HEK293T (cell line): ENCODE results near the gene SBNO2.

ENCODE experiments used
- BHLHE40 ChIP-seq: fragments of 450-650 bp; IDR thresholded peaks from 2 replicates; pipeline ENCODE4 v1.6.1; 2016; ENCODE audit warnings: mild to moderate bottlenecking, moderate library complexity, borderline replicate concordance
- CTBP1 ChIP-seq: fragments of 450-650 bp; IDR thresholded peaks from 2 replicates; pipeline ENCODE4 v1.6.1; 2016; ENCODE audit warnings: borderline replicate concordance
- ELF4 ChIP-seq: fragments of 450-650 bp; IDR thresholded peaks from 2 replicates; pipeline ENCODE4 v1.6.1; 2017; ENCODE audit warnings: antibody characterized with exemption
- FOXA1 ChIP-seq: fragments of 450-650 bp; IDR thresholded peaks from 2 replicates; pipeline ENCODE4 v1.6.1; 2016; ENCODE audit warnings: mild to moderate bottlenecking
- LEF1 ChIP-seq: fragments of 450-650 bp; IDR thresholded peaks from 2 replicates; pipeline ENCODE4 v1.6.1; 2017; ENCODE audit warnings: mild to moderate bottlenecking, borderline replicate concordance
- NFRKB ChIP-seq: fragments of 450-650 bp; IDR thresholded peaks from 2 replicates; pipeline ENCODE4 v1.6.1; 2016; ENCODE audit warnings: mild to moderate bottlenecking, moderate library complexity
- PKNOX1 ChIP-seq: fragments of 450-650 bp; IDR thresholded peaks from 2 replicates; pipeline ENCODE4 v1.6.1; 2016
- SP1 ChIP-seq: fragments of 450-650 bp; IDR thresholded peaks from 2 replicates; pipeline ENCODE4 v1.6.1; 2017
- SUZ12 ChIP-seq: fragments of 450-650 bp; IDR thresholded peaks from 2 replicates; pipeline ENCODE4 v1.6.1; 2016; ENCODE audit warnings: mild to moderate bottlenecking
- TARDBP ChIP-seq: fragments of 450-650 bp; IDR thresholded peaks from 2 replicates; pipeline ENCODE4 v1.6.1; 2016

DNA sequence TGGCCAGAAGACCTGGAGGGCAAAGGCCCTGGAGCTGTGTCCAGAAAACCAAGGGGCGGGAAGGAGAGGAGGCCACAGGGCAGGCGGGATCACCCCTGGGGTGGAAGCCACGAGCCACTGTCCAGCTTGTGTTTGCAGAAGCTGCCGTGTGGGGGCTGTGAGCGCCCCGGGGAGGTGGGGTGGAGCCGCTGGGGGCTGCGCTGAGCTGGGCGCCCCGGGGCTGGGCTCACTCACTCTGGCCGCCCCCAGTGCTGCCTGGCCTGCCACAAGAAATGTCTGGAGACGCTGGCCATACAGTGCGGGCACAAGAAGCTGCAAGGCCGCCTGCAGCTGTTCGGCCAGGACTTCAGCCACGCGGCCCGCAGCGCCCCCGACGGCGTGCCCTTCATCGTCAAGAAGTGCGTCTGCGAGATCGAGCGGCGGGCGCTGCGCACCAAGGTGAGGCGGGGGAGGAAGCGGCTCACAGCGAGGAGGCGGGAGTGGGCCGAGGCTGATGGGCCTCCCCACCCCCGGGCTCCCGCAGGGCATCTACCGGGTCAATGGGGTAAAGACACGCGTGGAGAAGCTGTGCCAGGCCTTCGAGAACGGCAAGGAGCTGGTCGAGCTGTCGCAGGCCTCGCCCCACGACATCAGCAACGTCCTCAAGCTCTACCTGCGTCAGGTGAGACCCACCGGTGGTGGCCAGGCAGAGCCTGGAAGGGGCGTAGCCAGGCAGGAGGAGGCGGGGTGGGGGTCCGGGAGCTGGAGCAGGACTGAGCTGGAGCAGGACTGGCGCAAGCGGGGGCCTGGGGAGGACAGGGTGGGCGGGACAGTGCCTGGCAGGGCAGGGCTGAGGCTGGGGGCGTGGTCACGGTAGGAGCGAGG lies 92.5 kb downstream of the SBNO2 start:
- no peak for TF ChIP-seq PKNOX1
- no peak for TF ChIP-seq NFRKB
- TF ChIP-seq TARDBP, result no peak
- TF ChIP-seq SP1, result no peak
- no peak for TF ChIP-seq CTBP1
- no peak for TF ChIP-seq ELF4
- TF ChIP-seq BHLHE40, result no peak
- TF ChIP-seq LEF1, result no peak
- no peak for TF ChIP-seq SUZ12
- no peak for TF ChIP-seq FOXA1
